ENCODE data around the gene RDH5. TPM values are rescaled to one million over a fixed set of nuclear protein-coding genes. Genes with fewer than 3 reads are reported as not detected.
A peak's percentile ranks its signal among the peaks of the same experiment; 100 is the strongest.

The RDH5 gene
- total RNA-seq, 1 experiment from 2014 or later, result 6.2 TPM

GRCh38 chr12:55736076-55736475 is 15.9 kb downstream of the RDH5 start (continued):
- no peak for TF ChIP-seq EGR1 (IDR thresholded peaks at IDR 0.05; ENCODE audit: low read depth)
- no peak for TF ChIP-seq RAD21 (IDR thresholded peaks at IDR 0.05; ENCODE audit: low read depth)
- no peak for TF ChIP-seq FOSL1 (IDR thresholded peaks at IDR 0.05; ENCODE audit: low read depth)
- no peak for TF ChIP-seq MAX (IDR thresholded peaks at IDR 0.05)
- TF ChIP-seq CTCF (IDR thresholded peaks at IDR 0.05 in 2 of 3, conservative IDR thresholded peaks at IDR 0.05 in 1 of 3; ENCODE audit: borderline replicate concordance in 1 of 3, insufficient read depth in 1 of 3, low read depth in 2 of 3, low read length in 2 of 3), result no peak

- RAD21 ChIA-PET (ENCODE audit: low non-redundant PET in 1 of 2, low total read pairs in 2 of 2, uncharacterized antibody in 2 of 2, unreplicated experiment in 2 of 2), result interaction anchor here (0.8 to 1.6 kb wide), 5 partner anchors 12 to 78 kb away, joined by 3 to 11 read pairs (median 4); a partner anchor contains a TSS
- DNase-seq (ENCODE audit: low read depth, low spot score) (peak; percentile 91), ATAC-seq (peak; percentile 73)
- POLR2A ChIA-PET, result interaction anchor here (0.5 to 3.8 kb wide), 5 partner anchors 7 to 454 kb away, joined by 4 to 24 read pairs (median 5); partner anchors contain the start of genes CD63 and RPL41
- H4K20me1 ChIP-seq (ENCODE audit: insufficient read depth), result no peaks in the 10 kb centered on the region
- no TSS peak for BruUV-seq (replicated peaks)
- peaks cover 12 to 42% of the 10 kb centered on the region in 2 experiments for H3K4me1 ChIP-seq (ENCODE audit: control insufficient read depth in 1 of 2, insufficient read depth in 2 of 2, low read length in 2 of 2)
- H3K79me2 ChIP-seq (ENCODE audit: insufficient read depth, low read length), result no peaks in the 10 kb centered on the region
- H3K4me3 ChIP-seq (replicated peaks in 1 of 2; ENCODE audit: low read depth in 1 of 2, low read length in 2 of 2), result peak overlapping the region; percentile 63 to 64; a peak in 2 of 4 replicates
- H3K27me3 ChIP-seq (ENCODE audit: insufficient read depth, low read length), result no peaks in the 10 kb centered on the region
- no peaks in the 10 kb centered on the region for H3K36me3 ChIP-seq (ENCODE audit: control insufficient read depth in 1 of 2, insufficient read depth in 2 of 2, low read length in 2 of 2)
- H3K9ac ChIP-seq (ENCODE audit: low read length), result no peak overlapping the region
- H3K27ac ChIP-seq (ENCODE audit: low read depth, low read length), result peak overlapping the region; percentile 46; the same call in 1 of the 2 replicates
- no peak overlapping the region for H2AFZ ChIP-seq (ENCODE audit: low read depth, low read length, poor library complexity, severe bottlenecking)
- CTCF ChIA-PET, result interaction anchor here (0.6 to 3.6 kb wide), 30 partner anchors 8 to 453 kb away, joined by 3 to 49 read pairs (median 4); partner anchors contain the start of genes BLOC1S1, CD63, DGKA and DNAJC14
- H3K4me2 ChIP-seq (ENCODE audit: low read length), result peak overlapping the region; percentile 88
- intact Hi-C loops (cut with micrococcal nuclease), result loop anchor here (1.0 to 10.0 kb wide), 4 partner anchors 56 to 378 kb away; partner anchors contain the start of genes RPL41 and ZC3H10
- no peaks in the 10 kb centered on the region for H3K9me3 ChIP-seq (ENCODE audit: control insufficient read depth in 1 of 2, insufficient read depth in 1 of 2, low read depth in 1 of 2, low read length in 2 of 2)
- H3K9me2 ChIP-seq (ENCODE audit: insufficient read depth), result no peaks in the 10 kb centered on the region
- TF ChIP-seq CEBPB (IDR thresholded peaks at IDR 0.05; ENCODE audit: low read depth), result no peak
- peak; percentile 95 for TF ChIP-seq RAD21 (IDR thresholded peaks at IDR 0.05; ENCODE audit: low read depth)
- TF ChIP-seq TCF7L2 (IDR thresholded peaks at IDR 0.05; ENCODE audit: borderline replicate concordance, extremely low read depth, insufficient read depth, insufficient read length), result no peak
- TF ChIP-seq CBX3 (IDR thresholded peaks at IDR 0.05; ENCODE audit: low read depth), result no peak
- TF ChIP-seq YY1 (IDR thresholded peaks at IDR 0.05; ENCODE audit: extremely low read depth, insufficient replicate concordance, low read depth, low read length), result peak; percentile 65
- 0 out of 2 replicates have a peak, but pooled peaks have one; percentile 11 for TF ChIP-seq SP1 (IDR thresholded peaks at IDR 0.05; ENCODE audit: low read depth)
- TF ChIP-seq ZNF274 (IDR thresholded peaks at IDR 0.05; ENCODE audit: low read depth, low read length), result no peak
- no peak for TF ChIP-seq REST (IDR thresholded peaks at IDR 0.05; ENCODE audit: low read depth)
- TF ChIP-seq MAX (IDR thresholded peaks at IDR 0.05), result no peak; the same call in 1 of the 2 replicates
- peak; percentile 31; the same call in 1 of the 2 replicates for TF ChIP-seq POLR2AphosphoS5 (IDR thresholded peaks at IDR 0.05; ENCODE audit: low read depth, low read length)
- TF ChIP-seq POLR2A (IDR thresholded peaks at IDR 0.05; ENCODE audit: borderline replicate concordance, extremely low read depth, insufficient read depth, insufficient read length), result no peak
- TF ChIP-seq ZFX (IDR thresholded peaks at IDR 0.05), result no peak
- TF ChIP-seq EZH2 (IDR thresholded peaks at IDR 0.05), result no peak
- no peak for TF ChIP-seq SRF (IDR thresholded peaks at IDR 0.05; ENCODE audit: low read depth)
- no peak for TF ChIP-seq FOSL1 (IDR thresholded peaks at IDR 0.05; ENCODE audit: low read depth)
Measured at GRCh38 chr12:55736780-55737580, 16.8 kb downstream of the RDH5 start.
